ENCODE measurements around the gene LINS1. TPM values are rescaled to one million over a fixed set of nuclear protein-coding genes. Genes with fewer than 3 reads are reported as not detected.

The LINS1 gene, protein sequence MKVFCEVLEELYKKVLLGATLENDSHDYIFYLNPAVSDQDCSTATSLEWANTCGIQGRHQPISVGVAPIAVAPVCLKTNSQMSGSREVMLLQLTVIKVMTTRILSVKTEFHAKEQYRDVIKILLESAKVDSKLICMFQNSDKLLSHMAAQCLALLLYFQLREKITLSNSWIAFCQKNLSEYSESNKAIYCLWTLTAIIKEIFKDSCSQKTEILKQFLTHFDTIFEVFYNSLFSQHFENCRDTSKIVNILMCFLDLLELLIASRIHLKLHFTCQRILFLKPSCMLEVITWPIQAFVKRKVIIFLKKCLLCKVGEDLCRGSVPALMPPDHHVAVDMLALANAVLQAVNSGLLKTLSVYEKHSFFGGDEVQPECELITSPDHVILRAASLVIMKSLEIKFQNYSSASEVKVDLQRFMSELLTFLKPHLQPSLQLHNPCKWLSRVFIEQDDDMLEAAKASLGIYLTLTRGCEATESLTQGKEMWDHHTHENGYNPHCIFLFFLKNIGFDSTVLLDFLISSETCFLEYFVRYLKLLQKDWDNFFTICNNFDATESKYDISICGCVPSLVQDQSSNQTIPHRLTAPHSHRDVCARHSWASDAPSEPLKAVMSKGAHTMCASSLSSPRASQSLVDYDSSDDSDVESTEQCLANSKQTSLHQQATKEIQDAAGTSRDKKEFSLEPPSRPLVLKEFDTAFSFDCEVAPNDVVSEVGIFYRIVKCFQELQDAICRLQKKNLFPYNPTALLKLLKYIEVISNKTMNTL
- total RNA-seq (10 to 100 TPM in 2 of 5 donors, 1 to 10 TPM in 3; 1.8 to 39.7 (median 8.2) TPM), polyA plus RNA-seq (1 to 10 TPM; 4.6 to 5.9 (median 5.3) TPM)
- long read RNA-seq, donor 1 = 0 reads
- long read RNA-seq, donor 2, partial matches to known transcripts = 0 of 2 reads
- long read RNA-seq, donor 2, other reads (novel, unspliced or antisense) = 0 of 2 reads
- long read RNA-seq, donor 3 = 0 reads
- long read RNA-seq, donor 4 = 0 reads
- long read RNA-seq, donor 5, full-length matches to known transcripts = 3 of 3 reads
- long read RNA-seq, donor 5, partial matches to known transcripts = 0 of 3 reads
- long read RNA-seq, donor 5, other reads (novel, unspliced or antisense) = 0 of 3 reads
- long read RNA-seq, donor 6, partial matches to known transcripts = 0 of 2 reads
- long read RNA-seq, donor 6, other reads (novel, unspliced or antisense) = 0 of 2 reads
- long read RNA-seq, donor 7, partial matches to known transcripts = 0 of 3 reads
- long read RNA-seq, donor 7, other reads (novel, unspliced or antisense) = 0 of 3 reads
- long read RNA-seq, donor 8, full-length matches to known transcripts = 3 of 3 reads
- long read RNA-seq, donor 8, partial matches to known transcripts = 0 of 3 reads
- long read RNA-seq, donor 8, other reads (novel, unspliced or antisense) = 0 of 3 reads
- long read RNA-seq, donor 9, full-length matches to known transcripts = 2 of 2 reads
- long read RNA-seq, donor 9, partial matches to known transcripts = 0 of 2 reads
- long read RNA-seq, donor 9, other reads (novel, unspliced or antisense) = 0 of 2 reads
- long read RNA-seq, donor 10 = 0 reads

DNA sequence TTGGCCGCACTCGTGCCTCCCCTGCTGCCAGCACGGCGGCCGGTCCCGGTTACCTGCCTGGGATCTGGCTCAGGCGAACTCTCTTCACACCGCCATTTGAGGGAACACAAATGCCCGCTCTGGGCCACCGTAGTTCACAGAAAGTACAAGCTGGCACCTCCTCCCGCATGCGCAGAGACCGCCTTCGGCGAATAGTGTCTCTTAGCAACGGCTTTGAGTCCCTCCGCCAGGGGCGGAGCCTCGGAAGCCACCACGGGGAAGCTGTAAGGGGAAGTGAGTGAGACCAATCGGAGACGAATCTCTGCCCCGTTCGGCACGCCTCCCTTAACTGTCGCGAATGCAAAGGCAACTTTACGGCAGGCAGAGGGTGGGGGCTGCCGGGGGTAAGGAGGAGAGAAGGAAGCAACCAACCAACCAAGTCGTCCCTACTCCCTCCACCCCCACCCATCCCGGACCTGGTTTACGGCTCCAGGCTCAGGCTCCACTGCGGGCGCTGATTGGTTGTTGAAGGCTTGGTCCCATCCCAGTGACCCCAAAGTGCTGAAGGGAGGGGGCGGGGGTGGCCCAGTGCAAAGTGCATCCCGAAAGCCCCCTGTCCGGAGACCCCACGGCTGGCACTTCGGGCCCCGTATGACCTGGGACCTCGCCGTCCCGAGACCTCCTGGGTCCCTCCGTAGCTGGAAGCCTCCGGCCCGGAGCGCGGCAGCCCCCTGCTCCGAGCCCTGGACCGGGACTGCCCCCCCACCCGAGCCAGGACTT lies at the start of gene LINS1, which contains the start of gene ASB7:
LINS1 (minus strand) TSS at position 121 of the 759 bp plus-strand sequence. CDS start 21,342 bp downstream, outside the sequence.
ASB7 (plus strand) TSS at position 526 of the 759 bp plus-strand sequence. CDS start 9,628 bp downstream, outside the sequence.
- H3K36me3 ChIP-seq = peaks cover 6 to 24% (median 15%) of the 10 kb centered on the region in 4 donors
- intact Hi-C loops (cut with DNase I; ENCODE audit: low total_unique reads) = no loop called here
- peak within 1 kb of the TSS; percentile 79 to 90 (median 88) for H3K27ac ChIP-seq
- peaks cover 17 to 60% (median 33%) of the 10 kb centered on the region in 4 donors for H3K4me1 ChIP-seq
- peak; percentile 100 for DNase-seq
- WGBS, 5 donors = 0 to 1% (median 0%) methylated on average over 22 to 51 of the region's 51 CpGs
- H3K9me3 ChIP-seq = no peaks in the 10 kb centered on the region
- peak within 1 kb of the TSS; percentile 81 to 96 (median 92) for H3K4me3 ChIP-seq
- H3K27me3 ChIP-seq = no peaks in the 10 kb centered on the region
- TF ChIP-seq POLR2A (IDR thresholded peaks at IDR 0.05) = no peak
- no peak for TF ChIP-seq EP300 (IDR thresholded peaks at IDR 0.05)
- TF ChIP-seq, protein P1, sequence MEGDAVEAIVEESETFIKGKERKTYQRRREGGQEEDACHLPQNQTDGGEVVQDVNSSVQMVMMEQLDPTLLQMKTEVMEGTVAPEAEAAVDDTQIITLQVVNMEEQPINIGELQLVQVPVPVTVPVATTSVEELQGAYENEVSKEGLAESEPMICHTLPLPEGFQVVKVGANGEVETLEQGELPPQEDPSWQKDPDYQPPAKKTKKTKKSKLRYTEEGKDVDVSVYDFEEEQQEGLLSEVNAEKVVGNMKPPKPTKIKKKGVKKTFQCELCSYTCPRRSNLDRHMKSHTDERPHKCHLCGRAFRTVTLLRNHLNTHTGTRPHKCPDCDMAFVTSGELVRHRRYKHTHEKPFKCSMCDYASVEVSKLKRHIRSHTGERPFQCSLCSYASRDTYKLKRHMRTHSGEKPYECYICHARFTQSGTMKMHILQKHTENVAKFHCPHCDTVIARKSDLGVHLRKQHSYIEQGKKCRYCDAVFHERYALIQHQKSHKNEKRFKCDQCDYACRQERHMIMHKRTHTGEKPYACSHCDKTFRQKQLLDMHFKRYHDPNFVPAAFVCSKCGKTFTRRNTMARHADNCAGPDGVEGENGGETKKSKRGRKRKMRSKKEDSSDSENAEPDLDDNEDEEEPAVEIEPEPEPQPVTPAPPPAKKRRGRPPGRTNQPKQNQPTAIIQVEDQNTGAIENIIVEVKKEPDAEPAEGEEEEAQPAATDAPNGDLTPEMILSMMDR (IDR thresholded peaks at IDR 0.05) = peak in 1 of 7 experiments; percentile 27
- TF ChIP-seq POLR2AphosphoS5 (IDR thresholded peaks at IDR 0.05) = peak; percentile 64 to 93 (median 74)

DNA sequence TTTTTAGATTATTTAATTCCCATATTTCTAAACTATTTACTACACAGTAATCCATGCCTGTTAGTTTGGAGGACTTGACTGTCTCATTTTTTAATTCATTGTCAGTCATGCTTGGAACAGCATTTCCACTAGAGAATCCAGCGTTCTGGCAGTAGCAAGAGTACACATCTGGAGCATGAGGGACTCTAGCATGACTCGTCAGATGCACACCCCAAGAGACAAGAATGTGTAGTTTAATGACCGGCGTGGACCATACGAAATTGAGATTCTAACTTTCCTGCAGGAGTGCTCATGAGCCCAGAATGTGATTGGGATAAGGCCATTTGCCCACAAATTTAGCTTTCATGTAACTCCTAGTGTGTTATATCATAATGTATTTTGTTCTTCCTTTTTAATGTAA lies 49.3 kb upstream of the LINS1 start:
- H3K27ac ChIP-seq = no peak overlapping the region
- no peaks in the 10 kb centered on the region for H3K9me3 ChIP-seq
- WGBS, 5 donors = 73 to 91% (median 84%) methylated on average over 5 of the region's 5 CpGs
- peaks cover 0 to 21% (median 16%) of the 10 kb centered on the region in 4 donors for H3K36me3 ChIP-seq
- no peak overlapping the region for H3K4me3 ChIP-seq
- TF ChIP-seq, protein P1 (IDR thresholded peaks at IDR 0.05) = no peak
- TF ChIP-seq EP300 (IDR thresholded peaks at IDR 0.05) (no peak), POLR2AphosphoS5 (IDR thresholded peaks at IDR 0.05) (no peak), POLR2A (IDR thresholded peaks at IDR 0.05) (no peak)
- no peaks in the 10 kb centered on the region for H3K4me1 ChIP-seq
- intact Hi-C loops (cut with DNase I; ENCODE audit: low total_unique reads) = no loop called here
- H3K27me3 ChIP-seq = no peaks in the 10 kb centered on the region
- no peak for DNase-seq

DNA sequence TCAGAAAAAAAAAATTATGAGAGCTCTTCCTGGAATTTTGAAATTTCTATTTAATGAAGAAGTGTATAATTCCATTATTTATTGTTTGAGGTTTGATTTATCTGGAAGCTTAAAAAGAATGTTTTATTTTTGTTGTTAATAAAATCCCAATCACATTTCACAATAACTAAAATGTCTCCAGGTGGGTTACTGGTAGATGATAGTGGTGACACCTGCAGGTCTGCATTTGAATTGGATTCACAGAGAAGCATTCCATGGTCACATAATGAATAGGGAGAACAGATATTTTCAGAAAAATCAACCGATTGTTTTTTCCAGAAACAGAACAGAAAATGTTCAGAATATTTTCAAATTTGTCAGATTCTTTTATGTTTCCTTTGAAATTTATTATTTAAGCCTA lies 48.7 kb upstream of the LINS1 start:
- H3K9me3 ChIP-seq = no peaks in the 10 kb centered on the region
- TF ChIP-seq POLR2A (IDR thresholded peaks at IDR 0.05) (no peak), POLR2AphosphoS5 (IDR thresholded peaks at IDR 0.05) (no peak), EP300 (IDR thresholded peaks at IDR 0.05) (no peak)
- TF ChIP-seq, protein P1 (IDR thresholded peaks at IDR 0.05) = no peak
- H3K27ac ChIP-seq = no peak overlapping the region
- peaks cover 0 to 21% (median 16%) of the 10 kb centered on the region in 4 donors for H3K36me3 ChIP-seq
- H3K27me3 ChIP-seq = no peaks in the 10 kb centered on the region
- intact Hi-C loops (cut with DNase I; ENCODE audit: low total_unique reads) = no loop called here
- DNase-seq = no peak
- H3K4me1 ChIP-seq = no peaks in the 10 kb centered on the region
- H3K4me3 ChIP-seq = no peak overlapping the region
- 65 to 78% (median 68%) methylated on average over 1 of the region's 1 CpG for WGBS, 5 donors

Measured in stomach (tissue), 19 donors.